OCI-LY3 (cell line): Measurements from ENCODE around the gene CCM2.

Experiments used
- CTCF ChIP-seq: fragments of 200-600, 300-600 bp; sonication (generic); IDR thresholded peaks from 2 replicates; pipeline ENCODE4 v1.5.1; 2014; ENCODE audit warnings: antibody characterized with exemption, low read length, low read depth
- EZH2phosphoT487 ChIP-seq: fragments of 200-600 bp; shearing (Covaris generic); IDR thresholded peaks from 2 replicates; pipeline ENCODE4 v1.6.1; 2018; ENCODE audit warnings: antibody characterized with exemption, mixed run types, low read depth

- TF ChIP-seq CTCF: no peak
- TF ChIP-seq EZH2phosphoT487: no peak
Measured at GRCh38 chr7:44965937-44966730, 33.9 kb upstream of the CCM2 start.
